PC-3 (cell line): ENCODE data around the gene ANTXR2.

Experiments
- EZH2 ChIP-seq: fragments of 300-600 bp; sonication (generic); IDR thresholded peaks from one replicate; pipeline ENCODE4 v1.6.1; 2017; ENCODE audit warnings: antibody characterized with exemption, mild to moderate bottlenecking, low read length; ENCODE audit not compliant: unreplicated experiment
- EZH2phosphoT487 ChIP-seq: fragments of 300-600 bp; sonication (generic); IDR thresholded peaks from 2 replicates; pipeline ENCODE4 v1.6.1; 2018; ENCODE audit warnings: mild to moderate bottlenecking, antibody characterized with exemption, low read length, borderline replicate concordance
- TF ChIP-seq, protein P1 (sequence below): fragments of 300-600 bp; sonication (generic); conservative IDR thresholded peaks from 2 replicates; pipeline ENCODE4 v1.5.1; 2017; ENCODE audit warnings: antibody characterized with exemption, low read depth, mild to moderate bottlenecking, low read length

DNA sequence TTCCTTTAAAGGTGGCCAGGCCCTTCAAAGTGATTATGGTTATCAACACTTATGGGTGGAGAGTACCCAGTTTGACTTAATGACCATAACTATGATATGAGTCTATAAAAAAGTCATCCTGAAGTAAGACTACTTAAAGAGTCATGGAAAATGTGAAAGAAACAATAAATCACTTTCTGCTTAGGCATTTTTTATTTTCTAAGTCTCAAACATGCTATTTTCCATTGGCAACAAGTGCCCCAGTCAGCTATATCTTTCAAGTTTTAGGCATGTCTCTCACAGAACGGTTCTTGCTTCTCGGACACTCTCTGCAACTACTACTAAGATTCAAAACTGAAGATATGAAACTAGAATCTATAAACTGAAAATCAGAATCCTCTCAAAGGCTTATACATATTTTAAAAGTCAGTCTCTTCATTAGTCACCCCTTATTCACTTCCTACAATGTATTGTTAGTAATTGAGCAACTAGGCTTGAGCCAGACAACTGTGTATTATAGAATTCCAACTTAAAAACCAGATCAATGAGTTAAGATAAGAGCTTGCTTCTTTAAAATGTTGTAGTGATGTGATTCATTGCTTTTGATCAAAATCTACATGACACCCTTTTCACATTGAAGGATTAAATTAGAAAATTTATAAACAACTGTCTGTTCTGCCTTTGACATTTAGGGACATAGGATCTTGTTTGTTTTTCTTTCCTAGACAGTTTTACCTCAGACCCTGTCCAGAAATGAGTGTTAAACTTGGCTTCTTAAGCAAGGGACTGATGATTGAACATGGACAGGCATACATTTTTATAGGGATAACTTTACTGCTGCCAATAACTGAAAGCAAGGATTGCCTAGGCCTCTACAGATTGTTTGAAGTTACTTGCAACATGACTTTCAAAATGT is 2.9 kb downstream of the ANTXR2 start:
- TF ChIP-seq, protein P1, sequence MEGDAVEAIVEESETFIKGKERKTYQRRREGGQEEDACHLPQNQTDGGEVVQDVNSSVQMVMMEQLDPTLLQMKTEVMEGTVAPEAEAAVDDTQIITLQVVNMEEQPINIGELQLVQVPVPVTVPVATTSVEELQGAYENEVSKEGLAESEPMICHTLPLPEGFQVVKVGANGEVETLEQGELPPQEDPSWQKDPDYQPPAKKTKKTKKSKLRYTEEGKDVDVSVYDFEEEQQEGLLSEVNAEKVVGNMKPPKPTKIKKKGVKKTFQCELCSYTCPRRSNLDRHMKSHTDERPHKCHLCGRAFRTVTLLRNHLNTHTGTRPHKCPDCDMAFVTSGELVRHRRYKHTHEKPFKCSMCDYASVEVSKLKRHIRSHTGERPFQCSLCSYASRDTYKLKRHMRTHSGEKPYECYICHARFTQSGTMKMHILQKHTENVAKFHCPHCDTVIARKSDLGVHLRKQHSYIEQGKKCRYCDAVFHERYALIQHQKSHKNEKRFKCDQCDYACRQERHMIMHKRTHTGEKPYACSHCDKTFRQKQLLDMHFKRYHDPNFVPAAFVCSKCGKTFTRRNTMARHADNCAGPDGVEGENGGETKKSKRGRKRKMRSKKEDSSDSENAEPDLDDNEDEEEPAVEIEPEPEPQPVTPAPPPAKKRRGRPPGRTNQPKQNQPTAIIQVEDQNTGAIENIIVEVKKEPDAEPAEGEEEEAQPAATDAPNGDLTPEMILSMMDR: no peak
- TF ChIP-seq EZH2phosphoT487: no peak
- no peak for TF ChIP-seq EZH2
